HL-60 (cell line): ENCODE results near the gene HBA1.

ENCODE experiments used
- CTCF ChIP-seq: IDR thresholded peaks from one replicate; pipeline ENCODE4 v1.5.1; 2011; ENCODE audit warnings: low read length, control low read depth, inconsistent platforms; ENCODE audit not compliant: insufficient read depth
- POLR2AphosphoS5 ChIP-seq: IDR thresholded peaks from 2 replicates; pipeline ENCODE4 v1.6.1; 2012; ENCODE audit warnings: low read depth
- TF ChIP-seq, protein P1 (sequence below): IDR thresholded peaks from 2 replicates; pipeline ENCODE4 v1.6.1; 2012; ENCODE audit warnings: low read depth; ENCODE audit not compliant: insufficient replicate concordance

DNA sequence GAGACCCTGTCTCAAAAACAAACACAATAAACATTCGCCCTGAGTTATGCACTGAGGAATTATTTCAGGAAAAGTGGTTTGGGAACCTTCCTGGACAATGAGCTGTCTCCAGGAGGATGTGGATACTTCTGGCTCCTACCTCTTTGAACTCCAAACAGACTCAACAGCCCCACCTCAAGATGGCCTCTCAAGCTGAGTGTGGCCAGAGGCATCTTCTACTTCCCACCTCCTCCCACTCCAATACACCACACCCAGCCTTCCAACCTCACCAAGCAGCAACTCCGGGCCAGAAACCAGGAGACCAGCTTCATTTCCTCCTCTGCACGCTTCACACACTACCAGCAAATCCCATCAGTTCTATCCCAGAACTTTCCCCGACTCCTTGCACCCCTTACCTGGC, 15.4 kb downstream of the HBA1 start:
- TF ChIP-seq CTCF: no peak
- TF ChIP-seq, protein P1, sequence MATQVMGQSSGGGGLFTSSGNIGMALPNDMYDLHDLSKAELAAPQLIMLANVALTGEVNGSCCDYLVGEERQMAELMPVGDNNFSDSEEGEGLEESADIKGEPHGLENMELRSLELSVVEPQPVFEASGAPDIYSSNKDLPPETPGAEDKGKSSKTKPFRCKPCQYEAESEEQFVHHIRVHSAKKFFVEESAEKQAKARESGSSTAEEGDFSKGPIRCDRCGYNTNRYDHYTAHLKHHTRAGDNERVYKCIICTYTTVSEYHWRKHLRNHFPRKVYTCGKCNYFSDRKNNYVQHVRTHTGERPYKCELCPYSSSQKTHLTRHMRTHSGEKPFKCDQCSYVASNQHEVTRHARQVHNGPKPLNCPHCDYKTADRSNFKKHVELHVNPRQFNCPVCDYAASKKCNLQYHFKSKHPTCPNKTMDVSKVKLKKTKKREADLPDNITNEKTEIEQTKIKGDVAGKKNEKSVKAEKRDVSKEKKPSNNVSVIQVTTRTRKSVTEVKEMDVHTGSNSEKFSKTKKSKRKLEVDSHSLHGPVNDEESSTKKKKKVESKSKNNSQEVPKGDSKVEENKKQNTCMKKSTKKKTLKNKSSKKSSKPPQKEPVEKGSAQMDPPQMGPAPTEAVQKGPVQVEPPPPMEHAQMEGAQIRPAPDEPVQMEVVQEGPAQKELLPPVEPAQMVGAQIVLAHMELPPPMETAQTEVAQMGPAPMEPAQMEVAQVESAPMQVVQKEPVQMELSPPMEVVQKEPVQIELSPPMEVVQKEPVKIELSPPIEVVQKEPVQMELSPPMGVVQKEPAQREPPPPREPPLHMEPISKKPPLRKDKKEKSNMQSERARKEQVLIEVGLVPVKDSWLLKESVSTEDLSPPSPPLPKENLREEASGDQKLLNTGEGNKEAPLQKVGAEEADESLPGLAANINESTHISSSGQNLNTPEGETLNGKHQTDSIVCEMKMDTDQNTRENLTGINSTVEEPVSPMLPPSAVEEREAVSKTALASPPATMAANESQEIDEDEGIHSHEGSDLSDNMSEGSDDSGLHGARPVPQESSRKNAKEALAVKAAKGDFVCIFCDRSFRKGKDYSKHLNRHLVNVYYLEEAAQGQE: no peak
- no peak for TF ChIP-seq POLR2AphosphoS5
